ENCODE measurements around the gene BICRAL. TPM values are rescaled to one million over a fixed set of nuclear protein-coding genes. Genes with fewer than 3 reads are reported as not detected.
"Not testable (repeated sequence)": the region's sequence is repeated elsewhere in the genome, so short reads cannot be mapped to it uniquely, and the experiment has no call there.

BICRAL gene
- total RNA-seq, 2 donors from 2014 or later, result 21.0 to 26.2 TPM

DNA sequence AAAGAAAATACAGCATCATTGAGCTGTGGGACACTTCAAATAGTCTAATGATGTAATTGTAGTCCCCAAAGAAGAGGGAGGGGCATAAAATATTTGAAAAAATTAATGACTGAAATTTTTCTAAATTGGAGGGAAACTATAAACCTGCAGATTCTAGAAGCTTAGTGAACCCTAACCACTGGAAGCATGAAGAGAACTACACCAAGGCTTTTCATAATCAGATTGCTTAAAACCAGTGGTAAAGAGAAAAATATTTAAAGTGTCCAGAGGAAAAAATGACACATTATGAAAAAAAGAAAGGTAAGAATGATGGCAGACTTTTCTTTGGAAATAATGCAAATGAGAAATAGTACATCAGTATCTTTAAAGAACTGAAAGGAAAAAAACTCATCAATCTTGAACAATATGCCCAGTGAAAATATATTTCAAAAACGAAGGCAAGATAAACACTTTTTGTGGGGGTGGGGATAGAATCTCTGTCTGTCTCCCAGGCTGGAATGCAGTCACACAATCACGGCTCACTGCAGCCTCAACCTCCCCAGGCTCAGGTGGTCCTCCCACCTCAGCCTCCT, 31.3 kb downstream of the BICRAL start:
- WGBS, result 82% methylated on average over 2 of the region's 2 CpGs
- no peaks in the 10 kb centered on the region for H3K27me3 ChIP-seq (replicated peaks; ENCODE audit: insufficient read depth)
- H3K9me3 ChIP-seq, result no peaks in the 10 kb centered on the region
- no peak overlapping the region for H3K27ac ChIP-seq
- no peaks in the 10 kb centered on the region for H3K4me1 ChIP-seq (replicated peaks)
- no peak for DNase-seq (ENCODE audit: low spot score)
- intact Hi-C loops (cut with DNase I), result no loop called here
- H3K36me3 ChIP-seq, result no peaks in the 10 kb centered on the region
- no peak overlapping the region for H3K4me3 ChIP-seq
- TF ChIP-seq POLR2A (IDR thresholded peaks at IDR 0.05), result no peak
- TF ChIP-seq POLR2AphosphoS5 (IDR thresholded peaks at IDR 0.05), result no peak
- TF ChIP-seq CTCF (IDR thresholded peaks at IDR 0.05), result no peak

- intact Hi-C loops (cut with DNase I), result no loop called here
- Histone ChIP-seq H3K27ac (no peak overlapping the region), H3K4me3 (no peak overlapping the region), H3K27me3 (replicated peaks; ENCODE audit: insufficient read depth) (no peaks in the 10 kb centered on the region), H3K4me1 (replicated peaks) (no peaks in the 10 kb centered on the region), H3K9me3 (no peaks in the 10 kb centered on the region), H3K36me3 (no peaks in the 10 kb centered on the region)
- no peak for DNase-seq (ENCODE audit: low spot score)
- WGBS, result 81% methylated on average over 5 of the region's 5 CpGs
- TF ChIP-seq CTCF (IDR thresholded peaks at IDR 0.05) (no peak), POLR2A (IDR thresholded peaks at IDR 0.05) (no peak), POLR2AphosphoS5 (IDR thresholded peaks at IDR 0.05) (no peak)
Observed at GRCh38 chr6:42813906-42814444, 32.1 kb downstream of the BICRAL start.

- H3K9me3 ChIP-seq; intact Hi-C loops (cut with DNase I); H3K4me1 ChIP-seq (replicated peaks); H3K36me3 ChIP-seq; DNase-seq (ENCODE audit: low spot score); H3K27ac ChIP-seq; H3K27me3 ChIP-seq (replicated peaks; ENCODE audit: insufficient read depth); H3K4me3 ChIP-seq: not testable (repeated sequence)
- 94% methylated on average over 8 of the region's 8 CpGs for WGBS
Observed at GRCh38 chr6:42815726-42816125, 33.9 kb downstream of the BICRAL start.

DNA sequence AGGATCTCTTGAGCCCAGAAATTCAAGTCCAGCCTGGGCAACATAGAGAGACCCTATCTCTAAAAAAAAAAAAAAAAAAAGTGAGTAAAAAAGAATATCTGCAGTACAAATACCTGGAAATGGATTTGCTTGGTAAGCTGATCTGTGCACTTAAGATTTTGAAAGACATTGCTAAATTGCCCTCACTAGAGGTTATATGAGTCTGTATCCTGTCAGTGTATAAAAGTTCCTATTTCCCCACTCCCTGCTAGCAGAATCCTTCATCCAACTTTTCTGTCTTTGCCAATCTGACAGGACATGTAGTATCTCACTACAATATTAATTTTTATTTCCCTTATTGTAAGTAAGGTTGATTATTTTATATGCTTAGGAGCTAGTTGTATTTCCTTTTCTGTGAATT, 36.1 kb downstream of the BICRAL start:
- TF ChIP-seq CTCF (IDR thresholded peaks at IDR 0.05) (no peak), POLR2A (IDR thresholded peaks at IDR 0.05) (no peak), POLR2AphosphoS5 (IDR thresholded peaks at IDR 0.05) (no peak)
- intact Hi-C loops (cut with DNase I), result no loop called here
- no peak overlapping the region for H3K4me3 ChIP-seq
- no peaks in the 10 kb centered on the region for H3K27me3 ChIP-seq (replicated peaks; ENCODE audit: insufficient read depth)
- H3K27ac ChIP-seq, result no peak overlapping the region
- H3K9me3 ChIP-seq, result no peaks in the 10 kb centered on the region
- DNase-seq (ENCODE audit: low spot score), result no peak
- H3K36me3 ChIP-seq, result no peaks in the 10 kb centered on the region
- H3K4me1 ChIP-seq (replicated peaks), result no peaks in the 10 kb centered on the region

GRCh38 chr6:42818416-42818815, 36.6 kb downstream of the BICRAL start:
- TF ChIP-seq POLR2AphosphoS5 (IDR thresholded peaks at IDR 0.05) (no peak), CTCF (IDR thresholded peaks at IDR 0.05) (no peak), POLR2A (IDR thresholded peaks at IDR 0.05) (no peak)
- Histone ChIP-seq H3K27ac (no peak overlapping the region), H3K27me3 (replicated peaks; ENCODE audit: insufficient read depth) (no peaks in the 10 kb centered on the region), H3K4me3 (no peak overlapping the region), H3K4me1 (replicated peaks) (no peaks in the 10 kb centered on the region), H3K9me3 (no peaks in the 10 kb centered on the region), H3K36me3 (no peaks in the 10 kb centered on the region)
- DNase-seq (ENCODE audit: low spot score), result no peak
- 71% methylated on average over 2 of the region's 2 CpGs for WGBS
- intact Hi-C loops (cut with DNase I), result no loop called here

All from prostate gland (tissue), 2 donors.